ENCODE measurements around the gene TPO. TPM values are rescaled to one million over a fixed set of nuclear protein-coding genes. Genes with fewer than 3 reads are reported as not detected.
A peak's percentile ranks its signal among the peaks of the same experiment; 100 is the strongest.

TPO gene
- total and polyA plus RNA-seq, 8 donors, result 0.19 to 8.2 (median 0.49) TPM; not detected in 1

DNA sequence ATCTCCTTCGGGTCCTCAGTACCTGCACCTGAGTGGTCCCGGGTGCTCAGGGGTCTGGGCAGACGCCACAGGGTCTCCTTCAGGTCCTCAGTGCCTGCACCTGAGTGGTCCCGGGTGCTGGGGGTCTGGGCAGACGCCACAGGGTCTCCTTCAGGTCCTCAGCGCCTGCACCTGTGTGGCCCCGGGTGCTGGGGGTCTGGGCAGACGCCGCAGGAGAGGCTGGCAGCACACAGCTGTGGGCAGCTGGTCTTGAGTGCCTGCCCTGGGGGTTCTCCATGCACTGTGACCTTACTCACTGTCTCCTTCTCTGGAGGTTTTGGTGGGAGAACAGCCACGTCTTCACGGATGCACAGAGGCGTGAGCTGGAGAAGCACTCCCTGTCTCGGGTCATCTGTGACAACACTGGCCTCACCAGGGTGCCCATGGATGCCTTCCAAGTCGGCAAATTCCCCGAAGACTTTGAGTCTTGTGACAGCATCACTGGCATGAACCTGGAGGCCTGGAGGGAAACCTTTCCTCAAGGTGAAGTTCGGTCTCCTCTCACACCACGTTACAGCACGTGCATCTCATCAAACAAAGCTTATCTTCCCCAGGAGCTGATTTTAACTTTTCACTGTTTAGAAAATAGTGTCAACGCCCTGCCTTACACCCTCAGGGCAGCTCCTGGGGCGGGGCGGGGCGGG lies 82.6 kb downstream of the TPO start:
- H3K27ac ChIP-seq, result no peak overlapping the region
- H3K27me3 ChIP-seq, result no peaks in the 10 kb centered on the region
- DNase-seq, result no peak
- intact Hi-C loops (cut with DNase I), result no loop called here
- ATAC-seq, result no peak
- H3K4me1 ChIP-seq, result no peaks in the 10 kb centered on the region
- no peaks in the 10 kb centered on the region for H3K9me3 ChIP-seq
- TF ChIP-seq, protein P1, sequence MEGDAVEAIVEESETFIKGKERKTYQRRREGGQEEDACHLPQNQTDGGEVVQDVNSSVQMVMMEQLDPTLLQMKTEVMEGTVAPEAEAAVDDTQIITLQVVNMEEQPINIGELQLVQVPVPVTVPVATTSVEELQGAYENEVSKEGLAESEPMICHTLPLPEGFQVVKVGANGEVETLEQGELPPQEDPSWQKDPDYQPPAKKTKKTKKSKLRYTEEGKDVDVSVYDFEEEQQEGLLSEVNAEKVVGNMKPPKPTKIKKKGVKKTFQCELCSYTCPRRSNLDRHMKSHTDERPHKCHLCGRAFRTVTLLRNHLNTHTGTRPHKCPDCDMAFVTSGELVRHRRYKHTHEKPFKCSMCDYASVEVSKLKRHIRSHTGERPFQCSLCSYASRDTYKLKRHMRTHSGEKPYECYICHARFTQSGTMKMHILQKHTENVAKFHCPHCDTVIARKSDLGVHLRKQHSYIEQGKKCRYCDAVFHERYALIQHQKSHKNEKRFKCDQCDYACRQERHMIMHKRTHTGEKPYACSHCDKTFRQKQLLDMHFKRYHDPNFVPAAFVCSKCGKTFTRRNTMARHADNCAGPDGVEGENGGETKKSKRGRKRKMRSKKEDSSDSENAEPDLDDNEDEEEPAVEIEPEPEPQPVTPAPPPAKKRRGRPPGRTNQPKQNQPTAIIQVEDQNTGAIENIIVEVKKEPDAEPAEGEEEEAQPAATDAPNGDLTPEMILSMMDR (IDR thresholded peaks at IDR 0.05), result no peak
- no peak for FAIRE-seq
- no peak overlapping the region for H3K4me3 ChIP-seq
- 76 to 86% methylated on average over 22 of the region's 22 CpGs for WGBS, 2 donors
- H3K36me3 ChIP-seq, result no peaks in the 10 kb centered on the region

GRCh38 chr2:1496359-1496821 lies 83.1 kb downstream of the TPO start:
- H3K4me1 ChIP-seq, result no peaks in the 10 kb centered on the region
- intact Hi-C loops (cut with DNase I), result no loop called here
- TF ChIP-seq, protein P1 (IDR thresholded peaks at IDR 0.05), result no peak
- no peak for DNase-seq
- H3K4me3 ChIP-seq, result no peak overlapping the region
- H3K27me3 ChIP-seq, result no peaks in the 10 kb centered on the region
- H3K27ac ChIP-seq, result no peak overlapping the region
- no peaks in the 10 kb centered on the region for H3K9me3 ChIP-seq
- FAIRE-seq, result no peak
- no peaks in the 10 kb centered on the region for H3K36me3 ChIP-seq
- no peak for ATAC-seq
- WGBS, 2 donors, result 87 to 89% methylated on average over 19 of the region's 19 CpGs

- TF ChIP-seq, protein P1 (IDR thresholded peaks at IDR 0.05), result no peak
- Histone ChIP-seq H3K36me3 (no peaks in the 10 kb centered on the region), H3K4me1 (no peaks in the 10 kb centered on the region), H3K27me3 (no peaks in the 10 kb centered on the region), H3K27ac (no peak overlapping the region), H3K9me3 (no peaks in the 10 kb centered on the region), H3K4me3 (no peak overlapping the region)
- intact Hi-C loops (cut with DNase I), result no loop called here
- peak in 3 of 4 donors; percentile 12 to 70 (median 58) for ATAC-seq
- 56 to 64% methylated on average over 13 of the region's 13 CpGs for WGBS, 2 donors
- FAIRE-seq, result no peak
- peak in 2 of 6 donors; percentile 31 to 36 for DNase-seq
These were observed 83.9 kb downstream of the TPO start for GRCh38 chr2:1497122-1497611.

DNA sequence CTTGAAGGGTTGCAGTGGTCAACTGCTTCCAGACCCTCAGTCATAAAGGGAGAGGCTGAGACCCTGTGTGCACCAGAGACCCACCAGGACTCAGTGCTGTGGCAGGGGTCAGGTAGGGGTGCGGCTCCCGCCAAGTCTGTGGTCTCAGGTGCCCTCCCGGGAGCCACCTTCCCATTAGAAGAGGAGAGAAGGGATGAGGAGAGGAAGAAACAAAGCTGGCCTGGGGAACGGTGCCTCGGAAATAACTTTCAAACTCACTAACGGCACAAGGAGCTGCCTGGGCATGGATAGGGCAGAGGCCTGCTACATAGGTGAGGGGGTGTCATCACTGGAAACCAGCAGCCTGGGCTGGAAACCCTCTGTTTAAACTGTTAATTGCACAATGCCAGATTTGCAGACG lies 84.9 kb downstream of the TPO start:
- WGBS, 2 donors, result 85 to 86% methylated on average over 7 of the region's 7 CpGs
- Histone ChIP-seq H3K36me3 (no peaks in the 10 kb centered on the region), H3K27me3 (no peaks in the 10 kb centered on the region), H3K9me3 (no peaks in the 10 kb centered on the region), H3K27ac (no peak overlapping the region), H3K4me1 (no peaks in the 10 kb centered on the region), H3K4me3 (no peak overlapping the region)
- intact Hi-C loops (cut with DNase I), result no loop called here
- FAIRE-seq (no peak), DNase-seq (peak in 2 of 6 donors; percentile 8 to 14), ATAC-seq (no peak)
- TF ChIP-seq, protein P1 (IDR thresholded peaks at IDR 0.05), result no peak

All from pancreas (tissue), 10 donors.